HG02840 (cell line): ENCODE data around the gene PLA2G4F.
"Not testable (repeated sequence)": the region's sequence is repeated elsewhere in the genome, so short reads cannot be mapped to it uniquely, and the experiment has no call there.

Source experiments
- ATAC-seq: cut with Tn5 transposase; IDR thresholded peaks from one replicate; pipeline ENCODE4 v1.9.1; 2021; ENCODE audit warnings: mild to moderate bottlenecking, moderate library complexity, moderate number of reproducible peaks; ENCODE audit not compliant: unreplicated experiment, low FRiP score

The PLA2G4F gene

DNA sequence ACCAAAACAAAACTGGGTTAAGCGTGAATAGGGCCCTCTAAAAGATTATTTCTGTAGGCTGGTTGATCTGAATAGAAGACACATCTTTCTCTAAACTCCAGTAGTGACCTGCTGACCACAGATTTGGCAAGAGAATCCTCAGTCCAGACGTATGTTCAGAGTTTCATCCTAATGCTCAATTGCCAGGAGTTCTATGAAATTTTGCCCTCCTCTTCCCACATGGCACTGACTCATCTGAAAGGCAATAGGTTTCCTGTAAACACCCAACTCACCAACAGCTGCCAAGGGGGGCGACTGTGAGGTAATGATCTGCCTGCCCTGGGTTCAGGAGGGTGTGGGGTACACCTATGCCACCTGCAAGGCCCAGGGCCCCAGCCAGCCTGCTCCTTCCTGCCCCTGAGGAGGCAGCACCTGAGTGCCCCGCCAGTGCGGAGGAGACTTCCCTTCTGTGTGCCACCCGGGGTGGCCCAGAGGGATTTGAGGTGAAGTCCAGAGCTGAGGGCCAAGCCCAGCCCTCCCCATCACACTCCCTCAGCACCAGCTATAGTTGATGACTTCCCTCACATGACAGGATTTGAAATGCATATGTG lies 53.7 kb downstream of the PLA2G4F start:
- ATAC-seq, result no peak

DNA sequence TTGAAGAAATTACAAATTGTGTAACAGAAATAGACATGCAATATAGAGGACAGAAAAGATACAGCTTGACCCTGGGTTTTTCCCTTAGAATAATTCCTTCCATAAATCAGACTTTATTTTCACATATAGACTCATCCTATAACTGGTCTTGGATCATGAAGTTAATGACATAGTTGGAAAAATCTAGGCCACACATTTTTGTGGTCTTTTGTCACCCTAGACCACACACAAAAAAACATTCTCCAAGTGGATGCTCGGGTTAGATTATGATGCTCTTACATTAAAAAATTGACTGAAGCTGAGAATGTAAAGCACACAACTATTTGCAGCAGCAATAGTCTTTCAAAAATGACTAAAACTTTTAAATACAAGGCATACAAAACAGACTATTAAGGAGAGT lies 54.6 kb downstream of the PLA2G4F start:
- no peak for ATAC-seq

DNA sequence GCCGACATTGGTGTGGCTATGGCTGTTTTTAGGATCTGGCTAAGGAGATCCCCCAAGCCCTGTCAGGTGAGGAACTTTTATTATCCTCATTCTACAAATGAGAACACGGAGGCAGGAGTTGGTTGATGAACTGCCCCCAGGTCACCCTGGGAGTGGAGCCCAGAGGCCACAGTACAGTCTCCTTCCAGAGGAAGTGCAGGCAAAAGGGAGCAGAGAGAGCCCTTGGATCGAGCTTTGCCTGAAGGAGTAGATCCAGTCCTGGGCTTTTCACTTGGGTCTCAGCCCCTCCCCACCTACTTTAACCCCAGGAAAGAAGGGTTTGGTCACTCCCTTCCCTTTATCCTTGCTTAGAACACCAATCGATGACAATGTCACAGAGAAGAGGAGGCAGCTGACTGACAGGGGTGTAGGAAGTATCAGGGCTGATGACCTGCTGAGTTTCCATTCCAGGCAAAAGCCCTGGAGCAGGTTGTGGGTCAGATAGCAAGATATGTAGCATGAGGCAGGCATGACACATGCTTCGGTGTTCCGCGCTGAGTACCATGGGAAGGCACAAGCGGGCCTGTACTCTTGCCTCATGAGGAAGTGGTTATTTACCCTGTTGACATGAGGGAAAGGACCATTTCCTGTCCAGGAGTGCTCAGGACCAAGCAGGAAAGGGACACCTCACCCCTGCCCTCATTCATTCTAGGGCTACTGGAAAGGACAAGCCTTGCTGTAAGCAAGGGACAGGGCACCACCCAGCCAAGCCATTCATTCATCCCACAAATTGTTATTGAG lies 56.2 kb downstream of the PLA2G4F start:
- no peak for ATAC-seq

DNA sequence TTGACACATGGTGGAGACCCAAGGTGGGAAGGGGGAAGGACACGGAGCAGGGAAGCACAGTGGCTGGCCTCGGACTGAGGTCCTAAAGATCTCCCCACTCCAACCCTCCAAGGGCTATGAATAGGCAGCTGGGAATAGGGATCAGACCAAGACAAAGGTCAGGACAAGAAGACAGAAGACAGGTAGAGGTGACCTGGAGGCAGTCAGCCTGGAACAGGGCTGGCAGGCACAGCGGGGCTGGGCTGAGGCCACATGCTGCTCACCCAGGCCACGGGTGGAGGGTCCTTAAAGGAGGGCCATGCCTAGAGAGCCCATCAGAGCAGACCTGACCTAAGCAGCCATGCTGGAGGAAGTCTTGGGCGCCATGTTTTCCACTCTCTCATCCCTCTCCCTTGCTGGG lies 59.4 kb downstream of the PLA2G4F start:
- ATAC-seq, result no peak

DNA sequence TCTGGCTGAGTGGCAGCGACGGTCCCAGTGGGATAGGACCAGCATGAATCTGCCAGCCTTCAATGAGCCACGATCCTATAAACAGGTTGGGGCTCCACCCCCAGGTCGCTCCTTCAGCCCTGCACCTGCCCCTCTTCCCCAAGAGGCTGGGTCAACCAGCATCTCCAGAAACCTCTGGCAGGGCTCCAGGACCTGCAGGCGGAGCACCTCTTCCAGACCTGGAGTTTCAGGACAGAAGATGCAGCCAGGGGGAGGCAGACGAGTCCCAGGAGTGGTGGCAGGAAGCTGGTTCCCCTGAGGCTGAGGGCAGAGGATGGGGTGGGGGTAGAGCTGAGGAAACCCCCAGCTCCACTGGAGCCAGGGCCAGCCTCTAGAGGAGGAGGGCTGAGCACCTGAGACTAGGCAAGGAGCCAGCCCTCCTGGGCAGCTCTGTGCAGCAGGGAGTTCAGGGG lies 61.9 kb downstream of the PLA2G4F start, which contains the start of gene PLA2G4D:
Gene PLA2G4D (minus strand): TSS at position 51 of the 452 bp plus-strand sequence. CDS start 103 bp downstream, outside the sequence.
- no peak for ATAC-seq

DNA sequence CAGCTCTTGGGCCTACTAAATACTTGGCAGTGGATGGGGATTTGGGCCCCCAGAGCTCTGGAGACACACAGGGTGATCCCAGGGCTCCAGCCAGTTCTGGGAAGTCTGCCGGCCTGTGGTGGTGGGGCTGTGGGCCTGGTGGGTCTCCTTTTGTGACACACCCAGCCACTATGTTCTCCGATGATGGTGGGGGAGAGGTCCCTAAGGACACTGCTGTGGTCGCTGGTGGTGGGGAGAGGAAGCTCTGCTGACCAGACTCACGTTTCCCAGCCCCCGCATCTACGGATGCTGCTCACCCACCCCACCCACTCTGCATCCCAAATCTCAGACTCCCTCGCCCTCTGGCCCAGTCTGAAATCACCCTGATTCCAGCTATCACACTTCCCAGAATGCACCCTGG lies 62.5 kb downstream of the PLA2G4F start:
- ATAC-seq, result no peak

DNA sequence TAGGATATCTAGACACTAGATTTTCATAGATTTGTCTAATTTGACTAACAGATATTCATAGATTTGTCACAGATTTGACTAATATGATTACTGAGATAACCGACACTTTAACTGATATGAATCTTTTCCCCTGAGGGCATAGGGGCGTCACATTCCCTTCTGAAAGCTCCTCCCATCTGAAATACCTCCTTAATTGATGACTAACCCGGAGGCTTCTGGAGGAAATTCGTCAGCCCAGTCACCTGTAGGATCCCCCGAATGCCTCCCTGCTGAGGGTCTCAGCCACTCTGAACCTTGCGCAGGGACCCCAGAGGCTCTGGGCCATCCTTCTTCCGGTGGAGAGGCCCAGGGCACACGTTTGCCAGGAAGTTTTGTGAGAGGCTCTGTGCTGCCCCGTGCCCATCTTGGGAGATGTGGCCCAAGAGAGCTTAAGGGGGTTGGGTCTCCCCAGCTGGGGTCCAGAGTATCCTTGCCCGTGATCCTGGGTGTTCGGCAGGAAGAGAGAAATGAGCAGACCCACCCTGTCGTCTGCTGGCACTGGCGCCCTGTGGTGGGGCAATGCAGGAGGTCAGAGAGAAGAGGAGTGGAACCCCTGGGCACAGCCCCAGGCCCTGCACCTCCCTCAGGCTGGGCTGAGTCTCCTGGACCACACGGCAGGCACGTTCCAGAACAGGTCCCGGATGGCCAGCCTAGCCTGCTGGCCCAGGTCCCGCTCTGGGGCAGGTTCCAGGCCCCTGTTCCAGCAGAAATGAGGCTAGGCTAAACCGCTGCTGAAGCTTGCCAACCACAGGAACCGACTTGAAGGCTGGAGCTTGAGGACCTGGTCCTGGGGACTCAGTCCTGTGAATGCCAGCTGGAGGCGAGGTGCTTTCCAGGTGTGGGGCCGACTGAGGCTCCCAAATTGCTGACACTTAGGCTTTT lies 63.8 kb downstream of the PLA2G4F start:
- ATAC-seq, result no peak

DNA sequence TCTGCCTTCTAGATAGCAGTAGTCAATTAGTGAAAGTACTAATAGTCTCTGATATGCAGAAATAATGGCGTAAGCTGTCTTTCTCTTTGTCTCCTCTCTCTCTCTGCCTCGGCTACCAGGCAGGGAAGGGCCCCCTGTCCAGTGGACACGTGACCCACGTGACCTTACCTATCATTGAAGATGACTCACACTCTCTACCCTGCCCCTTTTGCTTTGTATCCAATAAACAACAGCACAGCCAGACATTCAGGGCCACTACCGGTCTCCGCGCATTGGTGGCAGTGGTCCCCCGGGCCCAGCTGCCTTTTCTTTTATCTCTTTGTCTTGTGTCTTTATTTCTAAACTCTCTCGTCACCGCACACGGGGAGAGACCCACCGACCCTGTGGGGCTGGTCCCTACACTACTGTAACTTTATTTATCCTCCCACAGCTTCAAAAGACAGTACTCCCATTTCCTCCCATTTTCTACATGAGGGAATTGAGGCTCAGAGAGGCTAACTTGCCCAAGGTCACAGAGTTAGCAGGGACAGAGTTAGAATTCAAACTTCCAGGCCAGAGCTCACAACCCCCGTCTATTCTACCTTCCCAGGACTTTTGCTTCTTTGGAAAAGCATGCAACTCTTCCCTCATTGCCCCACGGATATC lies 64.6 kb downstream of the PLA2G4F start:
- not testable (repeated sequence) for ATAC-seq

DNA sequence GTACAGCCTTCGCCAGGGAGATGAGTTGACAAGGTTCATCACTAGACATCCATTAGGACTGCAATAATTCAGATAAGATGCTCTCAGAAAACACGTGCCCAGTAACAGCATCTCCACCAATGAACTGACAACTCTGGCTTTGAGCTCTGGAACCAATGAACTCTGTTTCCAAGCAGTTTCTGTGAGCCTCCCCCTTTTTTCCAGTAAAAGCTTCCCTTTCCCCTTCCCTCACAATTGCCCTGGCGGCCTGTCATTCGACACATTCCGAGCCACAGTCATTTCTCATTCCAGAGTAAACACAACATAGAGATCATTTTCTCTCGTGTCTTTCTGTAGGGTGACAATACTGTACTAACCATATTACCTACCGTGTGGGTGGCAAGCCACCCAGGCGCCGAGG lies 65.7 kb downstream of the PLA2G4F start:
- ATAC-seq, result no peak

DNA sequence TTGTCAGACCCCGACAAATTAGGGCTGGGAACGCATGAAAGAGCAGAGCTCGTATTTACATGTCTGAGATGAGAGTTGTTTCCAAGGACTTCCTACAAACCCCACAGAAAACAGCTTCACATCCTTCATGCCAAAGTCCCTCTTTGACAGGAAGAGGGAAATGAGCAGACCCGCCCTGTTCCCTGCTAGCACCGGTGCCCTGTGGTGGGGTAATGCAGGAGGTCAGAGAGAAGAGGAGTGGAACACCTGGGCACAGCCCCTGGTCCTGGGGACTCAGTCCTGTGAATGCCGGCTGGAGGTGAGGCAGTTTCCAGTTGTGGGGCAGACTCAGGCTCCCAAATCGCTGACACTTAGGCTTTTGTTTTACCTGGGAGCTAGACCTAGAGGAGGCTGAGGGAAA lies 66.1 kb downstream of the PLA2G4F start:
- no peak for ATAC-seq

DNA sequence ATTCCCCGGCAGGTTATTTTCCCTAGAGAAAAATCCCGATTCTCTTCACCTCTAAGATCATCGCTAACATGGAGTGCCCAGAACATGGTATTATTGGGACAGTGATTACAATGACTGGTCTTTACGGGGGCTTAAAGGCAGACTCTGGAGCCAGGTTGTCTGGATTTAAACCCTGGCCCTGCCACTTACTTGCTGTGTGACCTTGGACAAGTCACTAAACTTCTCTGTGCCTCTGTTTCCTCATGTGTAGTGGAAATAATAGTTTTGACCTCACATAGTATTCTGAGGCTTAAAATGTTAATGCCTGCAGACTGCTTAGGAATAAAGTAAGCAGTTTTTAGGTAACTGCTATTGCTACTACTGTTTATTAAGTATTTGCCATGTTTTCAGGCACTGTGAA lies 66.5 kb downstream of the PLA2G4F start:
- no peak for ATAC-seq
